Esophagus mucosa (tissue), 1 donor: ENCODE measurements around the gene TFR2. TPM values are rescaled to one million over a fixed set of nuclear protein-coding genes. Genes with fewer than 3 reads are reported as not detected.

Experiments
- ATAC-seq: fragments of 200-7000 bp; cut with Tn5 transposase; one replicate; pipeline ENCODE4 v1.9.1; 2020
- total RNA-seq: library from RNA; stranded (reverse); gene quantifications from one replicate; pipeline ENCODE4 v1.2.4, GENCODE V29; 2023
- donor health status: DM: yes; HTN: yes; CAD: no.

Gene TFR2
- total RNA-seq, 1 donor from 2014 or later, result 0.68 TPM

DNA sequence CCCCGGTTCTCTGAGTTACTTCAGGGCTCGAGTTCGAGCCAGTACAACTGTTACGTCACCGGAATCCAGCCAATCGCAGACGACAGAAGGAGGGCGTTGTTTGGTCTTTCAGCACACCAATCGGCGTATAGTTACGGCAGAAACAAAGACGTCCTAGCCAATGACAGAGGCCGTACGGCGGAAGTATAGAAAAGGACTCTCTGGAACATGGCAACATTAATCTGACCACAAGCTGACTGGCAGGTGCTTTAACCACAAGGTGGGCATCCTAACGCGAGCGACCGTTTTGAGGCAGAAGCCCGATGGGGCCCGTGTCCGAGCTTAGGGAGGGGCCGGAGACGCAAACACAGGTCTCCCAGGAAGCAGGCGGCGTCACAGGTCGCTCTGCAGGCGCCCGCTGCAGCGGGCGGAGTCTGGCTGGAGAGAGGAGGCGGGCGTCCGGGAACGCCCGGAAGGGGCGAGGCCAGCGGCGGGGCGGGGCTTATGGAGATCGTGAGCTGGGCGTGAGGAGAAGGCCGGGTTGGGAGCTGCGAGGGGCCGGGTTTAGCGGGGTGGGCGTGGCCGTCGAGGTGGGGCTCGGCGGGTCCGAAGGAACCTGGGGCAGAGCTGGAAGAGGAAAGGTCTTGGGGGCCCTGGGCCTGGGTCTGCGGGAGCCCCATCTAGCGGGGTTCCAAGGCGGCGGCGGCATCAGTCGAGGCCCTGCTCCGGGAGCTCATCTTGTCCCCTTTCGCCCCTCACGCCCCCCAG is 29.2 kb downstream of the TFR2 start, which contains the start of gene MOSPD3:
MOSPD3 (plus strand) TSS at position 558 of the 747 bp plus-strand sequence. CDS start 252 bp downstream, outside the sequence.
- peak; percentile 97 for ATAC-seq

DNA sequence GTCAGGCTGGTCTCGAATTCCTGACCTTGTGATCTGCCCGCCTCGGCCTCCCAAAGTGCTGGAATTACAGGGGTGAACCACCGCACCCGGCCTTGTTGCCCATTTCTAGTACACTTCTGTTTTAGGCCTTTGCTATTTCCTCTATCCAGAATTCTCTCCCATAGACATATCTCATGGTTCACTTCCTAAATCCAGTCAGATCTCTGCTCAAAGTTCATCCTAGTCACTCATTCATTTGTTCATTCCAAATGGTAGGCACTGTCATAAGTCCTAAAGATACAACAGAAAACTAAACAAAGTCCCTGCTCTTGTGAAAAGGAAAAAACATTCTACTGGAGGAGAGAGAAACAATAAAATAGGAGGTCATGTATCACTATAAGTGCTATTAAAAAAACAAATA is 31.4 kb downstream of the TFR2 start:
- no peak for ATAC-seq

DNA sequence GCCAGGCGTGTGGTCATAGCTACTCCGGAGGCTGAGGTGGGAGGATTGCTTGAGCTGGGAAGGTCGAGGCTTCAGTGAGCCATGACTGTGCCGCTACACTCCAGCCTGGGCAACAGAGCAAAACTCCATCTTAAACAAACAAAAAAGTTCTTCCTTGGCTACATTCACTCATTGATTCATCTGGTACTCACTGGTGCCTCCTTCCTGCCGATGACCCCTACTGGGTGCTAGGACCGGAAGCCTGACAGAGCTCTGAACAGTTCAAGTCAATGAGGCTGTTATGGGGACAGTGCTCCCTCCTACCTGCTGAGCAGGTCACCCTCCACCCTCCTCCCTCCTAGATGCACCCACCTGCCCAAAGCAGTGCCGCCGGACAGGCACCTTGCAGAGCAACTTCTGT is 34.2 kb downstream of the TFR2 start:
- ATAC-seq, result no peak

DNA sequence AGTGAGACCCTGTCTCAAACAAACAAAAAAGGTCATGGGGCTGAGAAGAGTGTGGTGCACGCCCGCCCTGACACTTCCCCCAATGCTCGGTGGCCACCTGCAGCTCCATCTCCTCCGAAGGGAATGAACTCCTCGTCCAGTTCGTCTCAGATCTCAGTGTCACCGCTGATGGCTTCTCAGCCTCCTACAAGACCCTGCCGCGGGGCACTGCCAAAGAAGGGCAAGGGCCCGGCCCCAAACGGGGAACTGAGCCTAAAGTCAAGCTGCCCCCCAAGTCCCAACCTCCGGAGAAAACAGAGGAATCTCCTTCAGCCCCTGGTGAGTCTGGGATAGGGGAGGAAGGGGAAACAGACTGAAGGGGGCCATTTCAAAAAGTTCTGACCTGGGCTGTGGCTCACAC is 35.0 kb downstream of the TFR2 start:
- ATAC-seq, result no peak

DNA sequence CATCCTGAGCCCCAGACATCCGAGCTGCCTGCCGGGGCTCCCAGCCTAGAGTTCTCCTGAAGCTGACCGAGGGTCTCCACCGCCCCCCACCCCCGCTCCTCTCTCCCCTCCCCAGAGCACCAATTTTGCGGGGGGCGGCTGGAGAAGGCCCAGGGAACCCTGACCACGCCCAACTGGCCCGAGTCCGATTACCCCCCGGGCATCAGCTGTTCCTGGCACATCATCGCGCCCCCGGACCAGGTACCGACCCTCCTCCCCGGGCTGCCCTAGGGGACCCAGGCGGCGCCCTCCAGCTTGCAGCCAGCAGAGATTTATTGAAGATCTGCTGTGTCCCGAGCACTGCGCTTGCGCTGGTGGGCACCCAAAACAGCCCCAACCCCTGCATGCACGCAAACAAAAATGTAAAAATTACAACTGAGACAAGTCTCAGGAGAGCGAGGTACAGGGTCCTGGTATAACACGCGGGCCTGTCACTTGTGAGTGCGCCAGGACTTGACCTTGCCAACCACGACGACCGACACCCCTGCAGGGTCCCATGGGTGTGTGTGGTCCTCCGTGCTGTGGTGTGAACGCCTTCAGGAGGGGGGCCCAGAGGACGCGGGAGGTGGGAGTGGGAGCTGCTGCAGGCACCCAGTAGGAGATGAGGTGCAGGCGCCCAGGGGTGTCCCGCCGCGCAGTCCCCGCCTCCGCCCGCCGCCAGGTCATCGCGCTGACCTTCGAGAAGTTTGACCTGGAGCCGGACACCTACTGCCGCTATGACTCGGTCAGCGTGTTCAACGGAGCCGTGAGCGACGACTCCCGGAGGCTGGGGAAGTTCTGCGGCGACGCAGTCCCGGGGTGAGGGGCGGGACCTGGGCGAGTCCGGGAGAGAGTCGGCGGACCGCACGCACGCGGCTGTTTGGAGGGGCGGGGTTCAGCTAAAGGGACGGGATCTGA is 36.1 kb downstream of the TFR2 start:
- peak; percentile 25 for ATAC-seq

DNA sequence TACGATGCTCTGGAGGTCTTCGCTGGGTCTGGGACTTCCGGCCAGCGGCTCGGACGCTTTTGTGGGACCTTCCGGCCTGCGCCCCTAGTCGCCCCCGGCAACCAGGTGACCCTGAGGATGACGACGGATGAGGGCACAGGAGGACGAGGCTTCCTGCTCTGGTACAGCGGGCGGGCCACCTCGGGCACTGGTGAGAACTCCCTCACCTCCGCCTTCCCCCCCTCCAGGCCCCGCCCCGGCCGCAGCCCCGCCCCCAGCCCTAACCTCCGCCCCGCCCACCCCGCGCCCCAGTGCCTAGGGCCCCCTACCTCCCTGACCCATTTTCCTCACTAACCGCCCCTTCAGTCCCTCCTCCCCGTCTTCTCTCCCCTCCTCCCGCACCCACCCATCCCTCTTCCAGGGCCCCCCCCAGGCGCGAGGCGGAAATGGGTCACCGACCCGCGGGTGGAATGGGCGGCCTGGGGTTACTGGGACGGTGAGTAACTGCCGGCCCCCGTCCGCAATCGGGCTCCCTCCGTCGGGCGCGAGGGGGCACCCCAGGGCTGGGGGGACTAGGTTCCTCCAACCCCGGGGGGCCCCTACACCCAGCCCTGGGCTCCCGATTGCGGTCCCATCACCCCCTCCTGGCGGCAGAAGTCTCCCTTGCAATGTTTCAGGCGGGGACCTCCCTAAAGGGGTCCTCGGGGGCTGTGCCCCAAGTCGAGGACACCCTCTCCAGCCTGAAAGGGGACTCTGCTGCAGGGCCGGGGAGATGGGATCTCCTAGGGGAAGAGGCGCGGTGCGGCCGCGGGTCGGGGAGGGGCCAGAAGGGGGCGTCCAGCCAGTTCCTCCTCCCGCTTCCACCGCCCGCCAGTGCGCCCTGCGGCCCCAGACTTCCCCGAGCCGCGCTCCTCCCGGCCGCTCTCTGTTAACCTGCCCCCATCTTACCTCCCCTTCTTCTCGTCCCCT is 37.0 kb downstream of the TFR2 start:
- peak; percentile 64 for ATAC-seq

DNA sequence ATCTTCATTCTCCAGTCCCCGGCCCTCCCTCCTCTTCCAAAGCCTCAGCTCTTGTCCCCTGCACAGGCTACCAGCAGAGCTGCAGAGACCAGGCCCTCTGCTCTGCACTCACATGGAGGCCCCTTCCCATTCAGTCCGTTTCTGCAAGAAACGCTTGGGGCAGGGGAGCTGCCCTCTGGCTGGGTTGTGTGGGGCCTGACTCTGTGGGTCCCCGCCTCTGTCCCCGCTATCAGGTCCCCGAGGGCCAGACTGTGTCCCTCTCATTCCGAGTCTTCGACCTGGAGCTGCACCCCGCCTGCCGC is 37.7 kb downstream of the TFR2 start:
- peak; percentile 5 for ATAC-seq

DNA sequence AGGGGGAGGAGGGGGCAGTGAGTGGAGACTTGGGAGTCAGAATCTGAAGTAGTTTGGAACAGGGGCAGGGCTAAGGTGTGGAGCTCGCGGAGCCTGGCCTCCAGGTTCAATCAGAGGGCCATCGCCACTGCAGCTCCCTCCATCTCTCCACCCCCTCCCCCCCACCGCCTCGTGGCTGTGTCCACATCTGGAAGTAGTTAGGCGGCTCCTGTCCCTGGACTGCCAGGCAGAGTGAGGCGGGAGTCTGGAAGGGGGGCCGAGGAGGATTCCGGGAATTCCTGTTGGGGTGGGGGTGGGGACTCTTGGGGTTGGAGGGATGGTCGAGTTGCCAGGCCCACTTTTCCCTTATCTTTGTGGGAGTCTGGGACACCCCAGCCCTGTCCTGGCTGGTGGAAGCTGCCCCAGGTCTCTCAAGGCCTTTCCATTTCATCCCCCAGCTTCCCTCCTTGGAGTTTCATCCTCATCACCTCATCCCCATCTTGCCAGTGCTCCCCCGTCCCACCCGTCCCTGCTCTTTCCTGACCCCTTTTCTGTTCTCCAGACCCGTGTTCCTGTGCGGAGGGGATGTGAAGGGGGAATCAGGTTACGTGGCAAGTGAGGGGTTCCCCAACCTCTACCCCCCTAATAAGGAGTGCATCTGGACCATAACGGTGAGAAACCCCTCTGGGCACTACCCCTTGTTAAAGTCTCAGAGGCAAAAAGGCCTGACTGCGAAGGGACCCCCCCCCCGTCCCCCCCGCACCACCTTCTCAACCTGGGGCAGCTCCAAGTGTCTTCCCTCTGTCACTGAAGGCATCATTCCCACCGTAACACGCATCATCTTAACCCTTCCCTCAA is 38.2 kb downstream of the TFR2 start:
- no peak for ATAC-seq

DNA sequence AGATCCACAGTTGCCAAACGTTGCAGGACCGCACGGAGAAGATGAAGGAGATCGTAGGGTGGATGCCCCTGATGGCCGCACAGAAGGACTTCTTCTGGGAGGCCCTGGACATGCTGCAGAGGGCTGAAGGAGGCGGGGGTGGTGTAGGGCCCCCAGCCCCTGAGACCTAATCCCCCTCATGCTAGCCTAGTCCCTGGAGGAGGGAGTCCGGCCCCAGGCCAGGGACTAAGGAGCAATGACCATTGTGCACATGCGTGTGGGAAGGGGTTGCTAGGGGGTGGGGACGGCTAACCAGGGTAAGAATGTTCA is 40.7 kb downstream of the TFR2 start:
- no peak for ATAC-seq

DNA sequence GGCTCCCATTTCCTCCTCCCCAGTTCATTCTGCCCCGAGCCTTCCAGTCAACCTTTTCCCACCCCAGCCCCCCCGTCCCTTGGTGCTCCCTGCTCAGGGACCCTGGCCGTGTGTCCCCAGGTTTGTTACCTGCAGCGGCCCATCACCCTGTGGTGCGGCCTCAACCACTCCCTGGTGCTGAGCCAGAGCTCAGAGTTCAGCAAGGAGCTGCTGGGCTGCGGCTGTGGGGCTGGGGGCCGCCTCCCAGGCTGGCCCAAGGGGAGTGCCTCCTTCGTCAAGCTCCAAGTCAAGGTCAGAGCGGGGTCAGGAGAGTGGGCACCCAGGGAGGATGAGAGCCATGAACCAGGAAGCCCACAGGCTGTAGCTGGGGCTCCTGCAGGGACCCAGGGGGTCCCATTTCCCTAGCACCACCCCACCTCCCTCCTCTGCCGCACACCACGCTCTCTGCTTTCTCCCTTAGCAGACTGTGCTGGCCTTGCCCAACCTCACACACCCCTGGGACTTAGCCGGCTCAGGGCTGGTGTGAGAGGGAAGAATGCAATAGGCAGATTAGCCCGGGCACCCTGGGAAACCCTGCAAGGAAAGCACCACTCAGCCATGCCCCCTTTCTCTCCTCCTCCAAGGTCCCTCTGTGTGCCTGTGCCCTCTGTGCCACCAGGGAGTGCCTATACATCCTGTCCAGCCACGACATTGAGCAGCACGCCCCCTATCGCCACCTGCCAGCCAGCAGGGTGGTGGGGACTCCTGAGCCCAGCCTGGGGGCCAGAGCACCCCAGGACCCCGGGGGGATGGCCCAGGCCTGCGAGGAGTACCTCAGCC is 41.2 kb downstream of the TFR2 start:
- no peak for ATAC-seq

DNA sequence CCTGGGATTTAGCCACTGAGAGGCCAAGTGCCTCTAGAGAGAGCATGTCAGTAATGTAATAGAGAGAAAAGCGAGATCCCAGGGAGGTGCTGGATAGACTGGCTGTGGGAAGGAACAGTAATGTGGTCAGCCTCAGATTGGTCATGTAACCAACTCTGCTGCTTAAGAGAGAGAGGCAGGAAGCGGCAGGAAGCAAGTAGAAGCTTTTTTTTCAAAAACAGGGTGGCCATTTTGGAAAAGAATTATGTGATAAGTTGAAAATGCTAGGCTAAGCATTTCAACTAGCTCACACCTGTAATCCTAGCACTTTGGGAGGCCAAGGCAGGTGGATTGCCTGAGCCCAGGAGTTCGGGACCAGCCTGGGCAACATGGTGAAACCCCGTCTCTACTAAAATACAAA is 42.9 kb downstream of the TFR2 start:
- no peak for ATAC-seq

DNA sequence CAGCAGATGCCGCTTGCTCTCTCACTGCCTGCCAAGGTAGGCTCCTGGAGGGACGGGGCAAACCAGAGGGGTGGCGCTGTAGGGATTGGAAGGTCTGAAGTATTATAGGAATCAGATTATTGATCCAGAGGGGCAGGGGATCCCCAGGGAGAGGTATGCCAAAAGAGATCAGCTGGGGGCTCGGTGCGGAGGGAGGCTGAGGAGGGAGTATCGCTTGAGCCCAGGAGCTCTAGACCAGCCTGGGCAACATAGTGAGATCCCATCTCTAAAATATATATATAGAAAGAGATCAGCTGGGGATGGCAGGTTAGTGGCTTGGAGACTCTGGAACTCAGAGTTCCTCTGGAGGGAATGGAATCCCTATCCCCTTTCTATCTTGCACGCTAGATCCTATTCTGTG is 46.2 kb downstream of the TFR2 start:
- no peak for ATAC-seq

DNA sequence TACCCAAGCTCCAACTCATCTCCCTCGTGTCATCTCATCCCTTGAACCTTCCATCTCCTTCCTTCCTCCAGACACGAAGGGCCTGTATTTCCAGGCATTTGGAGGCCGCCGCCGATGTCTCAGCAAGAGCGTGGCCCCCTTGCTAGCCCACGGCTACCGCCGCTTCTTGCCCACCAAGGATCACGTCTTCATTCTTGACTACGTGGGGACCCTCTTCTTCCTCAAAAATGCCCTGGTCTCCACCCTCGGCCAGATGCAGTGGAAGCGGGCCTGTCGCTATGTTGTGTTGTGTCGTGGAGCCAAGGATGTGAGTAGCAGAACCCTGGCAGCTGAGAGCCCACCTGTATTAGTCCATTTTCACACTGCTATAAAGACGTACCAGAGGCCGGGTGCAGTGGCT is 49.8 kb downstream of the TFR2 start:
- no peak for ATAC-seq

DNA sequence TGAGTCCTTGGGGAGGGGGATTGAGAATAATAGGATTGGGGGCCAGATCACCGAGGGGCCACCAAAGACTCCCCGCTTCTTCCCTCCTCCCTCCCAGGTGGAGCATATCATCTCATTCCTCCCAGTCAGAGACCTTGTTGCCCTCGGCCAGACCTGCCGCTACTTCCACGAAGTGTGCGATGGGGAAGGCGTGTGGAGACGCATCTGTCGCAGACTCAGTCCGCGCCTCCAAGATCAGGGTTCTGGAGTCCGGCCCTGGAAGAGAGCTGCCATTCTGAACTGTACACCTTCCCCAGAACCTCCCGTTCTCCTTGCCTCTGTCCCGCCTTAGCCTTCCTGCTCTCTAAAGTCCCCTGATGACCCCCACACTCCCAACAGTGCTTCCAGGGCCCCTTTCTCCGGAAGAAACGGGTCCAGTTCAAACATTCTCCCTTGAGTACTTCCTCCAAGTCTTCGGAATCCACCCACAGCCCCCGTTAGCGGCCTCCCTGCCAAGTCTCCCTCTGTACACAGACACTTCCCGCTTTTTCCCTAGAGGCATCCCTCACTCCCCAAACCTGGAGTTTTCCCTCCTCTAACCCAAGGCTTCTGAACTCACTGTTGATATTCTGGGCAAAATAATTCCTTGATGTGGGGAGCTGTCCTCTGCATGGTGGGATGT is 51.1 kb downstream of the TFR2 start:
- no peak for ATAC-seq

DNA sequence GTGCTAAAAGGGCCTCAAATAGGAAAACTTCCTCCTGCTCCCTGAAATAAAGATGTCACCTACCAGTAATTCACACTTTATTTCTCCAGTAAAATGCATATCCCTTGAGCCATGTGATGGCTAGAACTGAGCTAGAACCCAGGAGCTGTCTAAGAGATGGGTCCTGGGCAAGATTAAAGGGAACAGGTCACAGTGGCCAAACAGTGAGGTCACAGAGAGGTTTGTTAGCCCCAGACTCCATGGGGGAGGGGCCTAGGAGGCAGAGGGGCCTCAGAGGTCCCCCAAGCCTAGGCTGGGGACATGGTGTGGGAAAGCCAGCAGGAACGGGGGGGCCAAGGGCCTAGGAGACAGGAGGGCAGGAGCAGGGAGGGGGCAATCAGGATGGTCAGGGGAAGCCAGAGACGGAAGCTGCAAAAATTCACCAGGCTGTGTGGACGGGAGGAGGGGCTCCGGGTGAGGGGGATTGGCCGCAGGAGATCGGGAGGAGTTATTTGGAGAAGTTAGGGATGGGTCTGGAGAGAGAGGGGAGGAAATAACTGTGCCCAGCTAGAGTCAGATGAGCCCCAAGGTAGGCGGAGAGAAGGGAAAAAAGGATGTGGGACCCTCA is 51.9 kb downstream of the TFR2 start:
- no peak for ATAC-seq

DNA sequence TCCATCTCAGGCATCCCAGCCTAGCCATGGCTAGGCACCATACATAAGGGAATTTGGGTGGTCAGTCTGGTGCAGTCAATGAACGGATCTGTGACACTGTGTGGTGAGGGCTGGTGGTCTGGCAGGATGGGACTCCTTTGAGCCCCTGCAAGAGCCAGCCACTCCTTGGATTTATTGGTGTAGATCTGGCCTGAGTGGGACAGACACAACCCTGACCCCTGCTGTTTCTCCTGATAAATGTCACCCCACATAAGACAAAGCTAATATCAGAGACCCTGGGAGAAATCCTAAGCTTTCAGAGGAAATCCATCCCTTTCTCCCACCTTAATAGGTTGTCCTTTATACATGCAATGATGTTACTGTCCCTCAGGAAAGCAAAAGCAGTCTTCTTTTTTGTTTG is 52.9 kb downstream of the TFR2 start:
- no peak for ATAC-seq

DNA sequence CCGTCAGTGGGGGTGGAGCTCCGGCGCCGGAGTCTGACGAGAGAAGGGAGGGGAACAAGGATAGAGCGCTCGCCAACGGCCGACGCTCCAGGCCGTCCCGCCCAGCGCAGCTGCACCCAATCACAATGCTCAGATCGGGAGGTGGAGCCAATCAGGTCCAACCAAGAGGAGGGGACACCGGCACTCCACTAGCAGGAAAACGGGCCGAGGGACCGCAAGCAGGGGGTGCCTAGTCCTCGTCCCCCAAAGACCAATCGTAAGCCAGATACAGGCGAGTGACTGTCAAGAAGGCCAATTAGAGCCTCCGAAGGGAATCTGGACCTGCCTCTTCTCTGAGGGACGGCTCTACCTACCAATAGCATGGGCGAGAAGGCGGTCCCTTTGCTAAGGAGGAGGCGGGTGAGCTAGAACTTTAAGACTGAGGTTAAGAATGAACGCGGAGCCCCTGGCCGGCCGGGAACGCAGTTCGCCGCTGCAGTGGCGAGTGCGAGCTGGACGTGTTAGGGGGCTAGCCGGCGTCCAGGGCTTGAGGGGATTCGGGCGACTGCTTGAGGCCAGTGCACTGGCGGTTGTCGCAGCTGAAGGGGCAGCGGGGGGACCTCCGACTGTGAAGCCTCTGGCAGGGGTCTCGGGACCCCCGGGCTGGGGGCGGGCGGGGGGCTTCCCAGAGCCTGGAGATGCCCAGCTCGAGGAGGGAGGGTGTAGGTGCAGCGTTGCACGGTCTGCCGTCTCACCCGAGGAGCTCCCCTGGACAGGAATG is 54.9 kb downstream of the TFR2 start, which contains the start of gene FBXO24:
FBXO24 (plus strand) TSS at position 63 of the 760 bp plus-strand sequence; CDS start at position 361, 298 bp downstream.
- ATAC-seq, result peak; percentile 92

DNA sequence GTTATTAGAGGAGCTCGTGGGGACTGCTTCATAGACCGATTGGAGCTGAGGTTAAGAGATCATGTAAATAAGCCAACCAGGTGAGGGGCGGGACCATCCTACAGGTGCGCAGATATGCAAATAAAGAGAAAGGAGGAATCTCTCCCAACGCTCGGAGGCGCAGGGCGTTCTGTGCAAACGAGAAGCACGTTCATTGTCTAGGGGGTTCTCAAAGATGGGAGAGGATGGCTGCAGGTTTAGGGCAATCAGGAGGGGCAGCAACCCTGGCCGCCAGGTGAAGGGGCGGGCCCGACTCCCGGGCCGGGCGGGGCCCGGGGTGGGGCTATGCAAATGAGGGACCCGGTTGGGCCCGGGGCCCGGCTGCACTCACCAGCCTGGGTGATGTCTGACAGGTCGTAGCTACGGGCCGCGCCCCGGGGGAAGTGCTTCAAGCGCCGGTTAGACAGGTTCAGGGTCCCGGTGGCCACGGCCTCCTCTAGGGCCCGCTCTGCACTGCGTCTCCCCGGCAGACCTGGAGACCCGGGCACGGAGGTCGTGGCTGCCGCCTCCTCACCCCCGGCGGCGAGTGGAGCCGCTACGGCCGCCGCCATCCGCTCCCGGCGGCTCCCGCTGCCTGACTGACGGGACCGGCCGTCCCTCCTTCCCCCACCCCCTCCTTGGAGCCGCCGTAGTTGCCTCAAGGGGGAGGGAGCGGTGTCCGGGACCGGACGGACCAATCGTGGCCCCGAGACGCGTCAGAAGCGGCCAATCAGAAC is 55.7 kb downstream of the TFR2 start, which contains the start of gene LRCH4:
LRCH4 (minus strand) TSS at position 619 of the 755 bp plus-strand sequence; CDS start at position 590, 29 bp downstream.
- peak; percentile 60 for ATAC-seq
